Mammary epithelial cell (primary cell): ENCODE data around the gene ABHD5.

Experiments used
- EZH2 ChIP-seq: IDR thresholded peaks from 2 replicates; pipeline ENCODE4 v1.6.1; 2012; ENCODE audit warnings: low read length, inconsistent platforms, borderline replicate concordance
- TF ChIP-seq, protein P1 (sequence below), 2 donors: IDR thresholded peaks in 1 of 2; conservative IDR thresholded peaks in 1 of 2; 2 replicates each; pipeline ENCODE4 v1.5.1; 2011 to 2012; ENCODE audit warnings: inconsistent platforms in 2 of 2, low read length in 2 of 2, mild to moderate bottlenecking in 2 of 2, control low read depth in 1 of 2, low read depth in 1 of 2; ENCODE audit not compliant: insufficient read depth in 1 of 2; ENCODE audit errors: extremely low read depth in 1 of 2

GRCh38 chr3:43769885-43770425 is 79.2 kb downstream of the ABHD5 start:
- TF ChIP-seq, protein P1, sequence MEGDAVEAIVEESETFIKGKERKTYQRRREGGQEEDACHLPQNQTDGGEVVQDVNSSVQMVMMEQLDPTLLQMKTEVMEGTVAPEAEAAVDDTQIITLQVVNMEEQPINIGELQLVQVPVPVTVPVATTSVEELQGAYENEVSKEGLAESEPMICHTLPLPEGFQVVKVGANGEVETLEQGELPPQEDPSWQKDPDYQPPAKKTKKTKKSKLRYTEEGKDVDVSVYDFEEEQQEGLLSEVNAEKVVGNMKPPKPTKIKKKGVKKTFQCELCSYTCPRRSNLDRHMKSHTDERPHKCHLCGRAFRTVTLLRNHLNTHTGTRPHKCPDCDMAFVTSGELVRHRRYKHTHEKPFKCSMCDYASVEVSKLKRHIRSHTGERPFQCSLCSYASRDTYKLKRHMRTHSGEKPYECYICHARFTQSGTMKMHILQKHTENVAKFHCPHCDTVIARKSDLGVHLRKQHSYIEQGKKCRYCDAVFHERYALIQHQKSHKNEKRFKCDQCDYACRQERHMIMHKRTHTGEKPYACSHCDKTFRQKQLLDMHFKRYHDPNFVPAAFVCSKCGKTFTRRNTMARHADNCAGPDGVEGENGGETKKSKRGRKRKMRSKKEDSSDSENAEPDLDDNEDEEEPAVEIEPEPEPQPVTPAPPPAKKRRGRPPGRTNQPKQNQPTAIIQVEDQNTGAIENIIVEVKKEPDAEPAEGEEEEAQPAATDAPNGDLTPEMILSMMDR (conservative IDR thresholded peaks at IDR 0.05 in 1 of 2, IDR thresholded peaks at IDR 0.05 in 1 of 2; ENCODE audit: extremely low read depth in 1 of 2, insufficient read depth in 1 of 2, low read depth in 1 of 2, low read length in 2 of 2) = no peak
- TF ChIP-seq EZH2 = no peak
